Astrocyte of the cerebellum (primary cell): ENCODE measurements around the gene CCDC112.

ENCODE experiments used
- DNase-seq: peaks from one replicate; pipeline ENCODE4 v3.0.0-alpha.2; 2011; ENCODE audit warnings: low read depth
- H3K4me3 ChIP-seq: 2 replicates; pipeline ENCODE4 v1.5.1; 2011; ENCODE audit warnings: mild to moderate bottlenecking, low read depth, low read length, moderate library complexity
- in situ Hi-C: cut with HindIII; loops from 2 replicates; pipeline ENCODE4 v1.10.0; 2017; ENCODE audit warnings: low sequenced_read_pairs
- TF ChIP-seq, protein P1 (sequence below): IDR thresholded peaks from 2 replicates; pipeline ENCODE4 v1.5.1; 2012; ENCODE audit warnings: low read length, low read depth, moderate library complexity, mild to moderate bottlenecking; ENCODE audit errors: missing control alignments

Gene CCDC112

DNA sequence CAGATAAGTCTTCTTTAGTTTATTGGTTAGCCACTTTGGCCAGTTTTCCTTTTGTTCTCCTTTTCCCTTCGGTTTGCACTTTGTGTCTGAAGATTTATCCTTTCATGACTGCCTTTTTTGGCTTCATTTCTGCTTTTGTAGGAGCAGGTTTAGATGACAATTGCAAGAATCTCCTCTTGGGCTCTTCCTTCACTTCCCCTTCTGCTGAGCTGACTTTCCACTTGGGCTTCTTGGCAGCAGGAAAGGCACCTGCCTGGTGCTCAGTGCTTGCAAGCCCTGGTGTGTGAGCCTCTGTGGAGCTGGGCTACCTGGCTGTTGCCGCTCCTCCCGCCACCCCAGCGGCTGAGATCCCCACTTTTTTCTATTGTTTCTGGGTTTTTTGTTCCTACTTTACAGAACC lies 7.3 kb downstream of the CCDC112 start:
- in situ Hi-C loops, result no loop called here

DNA sequence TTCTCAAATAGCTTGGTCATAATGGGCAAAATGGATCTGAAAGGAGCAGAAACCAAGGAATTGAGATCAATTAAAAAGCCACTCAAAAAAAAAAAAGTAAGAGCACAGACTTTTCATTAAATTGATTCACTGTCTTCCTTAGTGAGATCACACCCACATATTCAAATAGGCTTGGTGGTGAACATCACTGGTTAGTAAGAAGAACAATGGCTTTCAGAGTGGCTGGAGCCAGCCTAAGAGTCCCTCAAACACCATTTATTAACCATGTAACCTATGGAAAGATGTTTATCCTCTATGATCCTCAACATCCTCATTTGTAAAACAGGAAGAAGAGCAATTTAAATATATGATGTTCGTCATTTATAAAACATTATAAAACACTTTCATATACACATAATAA lies 12.4 kb downstream of the CCDC112 start:
- TF ChIP-seq, protein P1, sequence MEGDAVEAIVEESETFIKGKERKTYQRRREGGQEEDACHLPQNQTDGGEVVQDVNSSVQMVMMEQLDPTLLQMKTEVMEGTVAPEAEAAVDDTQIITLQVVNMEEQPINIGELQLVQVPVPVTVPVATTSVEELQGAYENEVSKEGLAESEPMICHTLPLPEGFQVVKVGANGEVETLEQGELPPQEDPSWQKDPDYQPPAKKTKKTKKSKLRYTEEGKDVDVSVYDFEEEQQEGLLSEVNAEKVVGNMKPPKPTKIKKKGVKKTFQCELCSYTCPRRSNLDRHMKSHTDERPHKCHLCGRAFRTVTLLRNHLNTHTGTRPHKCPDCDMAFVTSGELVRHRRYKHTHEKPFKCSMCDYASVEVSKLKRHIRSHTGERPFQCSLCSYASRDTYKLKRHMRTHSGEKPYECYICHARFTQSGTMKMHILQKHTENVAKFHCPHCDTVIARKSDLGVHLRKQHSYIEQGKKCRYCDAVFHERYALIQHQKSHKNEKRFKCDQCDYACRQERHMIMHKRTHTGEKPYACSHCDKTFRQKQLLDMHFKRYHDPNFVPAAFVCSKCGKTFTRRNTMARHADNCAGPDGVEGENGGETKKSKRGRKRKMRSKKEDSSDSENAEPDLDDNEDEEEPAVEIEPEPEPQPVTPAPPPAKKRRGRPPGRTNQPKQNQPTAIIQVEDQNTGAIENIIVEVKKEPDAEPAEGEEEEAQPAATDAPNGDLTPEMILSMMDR, result no peak
- DNase-seq, result no peak
- no peak overlapping the region for H3K4me3 ChIP-seq
- in situ Hi-C loops, result no loop called here

More for the DNA sequence above, 7.3 kb downstream of the CCDC112 start:
- TF ChIP-seq, protein P1, result no peak
- no peak for DNase-seq
- no peak overlapping the region for H3K4me3 ChIP-seq

DNA sequence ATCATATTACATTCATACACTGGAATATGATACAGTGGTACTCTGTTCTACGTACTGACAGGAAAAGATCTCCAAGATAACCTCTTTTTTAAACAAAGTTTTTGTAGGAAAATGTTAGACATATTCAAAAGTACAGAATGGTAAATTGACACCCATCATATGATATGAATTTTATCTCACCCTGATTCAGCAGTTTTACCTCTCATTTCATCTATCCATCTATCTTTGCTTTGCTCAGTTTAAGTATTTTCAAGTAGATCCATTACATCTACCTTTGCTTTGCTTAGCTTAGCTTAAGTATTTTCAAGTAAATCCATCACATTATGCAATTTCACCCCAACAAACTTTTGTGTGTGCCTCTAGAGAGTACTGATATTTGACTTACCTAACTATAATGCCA lies 14.3 kb downstream of the CCDC112 start:
- in situ Hi-C loops, result no loop called here
- H3K4me3 ChIP-seq, result no peak overlapping the region
- TF ChIP-seq, protein P1, result no peak
- DNase-seq, result no peak

DNA sequence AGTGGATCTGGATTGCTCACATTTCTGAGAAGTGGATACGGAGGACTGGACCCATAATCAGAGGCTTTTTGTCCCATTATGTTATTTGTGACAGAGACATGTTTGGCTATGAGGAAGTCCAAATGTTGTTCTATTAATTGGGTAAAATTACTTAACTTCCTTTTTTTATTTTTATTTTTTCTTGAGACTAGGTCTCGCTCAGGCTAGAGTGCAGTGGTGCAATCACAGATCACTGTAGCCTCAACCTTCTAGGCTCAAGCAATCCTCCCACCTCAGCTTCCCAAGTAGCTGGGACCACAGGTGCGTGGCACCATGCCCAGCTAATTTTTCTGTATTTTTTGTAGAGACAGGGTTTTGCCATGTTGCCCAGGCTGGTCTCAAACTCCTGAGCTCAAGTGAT lies 21.9 kb downstream of the CCDC112 start:
- DNase-seq, result no peak
- no peak overlapping the region for H3K4me3 ChIP-seq
- in situ Hi-C loops, result no loop called here
- TF ChIP-seq, protein P1, result no peak

DNA sequence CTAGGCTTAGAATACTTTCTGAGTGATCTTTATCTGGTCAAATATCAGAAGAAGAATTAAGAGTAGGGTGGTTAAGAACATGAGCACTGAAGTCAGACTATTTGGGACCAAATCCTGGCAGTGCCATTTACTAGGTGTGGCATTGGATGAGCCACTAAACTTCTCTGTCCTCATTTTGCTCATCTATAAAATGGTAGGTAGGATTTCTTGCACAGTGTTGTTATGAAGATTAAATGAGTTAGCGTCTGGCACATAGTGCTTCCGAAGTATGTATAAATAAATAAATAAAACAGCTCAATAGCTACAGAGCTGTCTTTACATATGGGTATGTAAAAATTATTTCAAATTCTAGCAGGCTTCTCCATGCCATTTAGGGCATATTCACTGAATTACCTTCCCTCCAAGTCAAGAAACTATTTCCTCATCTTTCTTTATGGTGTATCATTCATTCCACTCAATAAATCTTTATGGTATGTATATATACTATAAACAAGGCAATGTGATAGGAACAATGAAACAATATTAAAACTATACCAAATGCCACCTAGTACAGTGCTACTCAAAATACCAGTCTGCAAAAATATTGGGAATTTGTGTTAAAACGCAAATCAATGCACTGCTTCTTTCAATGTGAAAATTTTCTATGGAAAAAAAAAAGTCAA lies 24.0 kb downstream of the CCDC112 start:
- DNase-seq, result no peak
- no peak overlapping the region for H3K4me3 ChIP-seq
- TF ChIP-seq, protein P1, result no peak
- in situ Hi-C loops, result no loop called here

DNA sequence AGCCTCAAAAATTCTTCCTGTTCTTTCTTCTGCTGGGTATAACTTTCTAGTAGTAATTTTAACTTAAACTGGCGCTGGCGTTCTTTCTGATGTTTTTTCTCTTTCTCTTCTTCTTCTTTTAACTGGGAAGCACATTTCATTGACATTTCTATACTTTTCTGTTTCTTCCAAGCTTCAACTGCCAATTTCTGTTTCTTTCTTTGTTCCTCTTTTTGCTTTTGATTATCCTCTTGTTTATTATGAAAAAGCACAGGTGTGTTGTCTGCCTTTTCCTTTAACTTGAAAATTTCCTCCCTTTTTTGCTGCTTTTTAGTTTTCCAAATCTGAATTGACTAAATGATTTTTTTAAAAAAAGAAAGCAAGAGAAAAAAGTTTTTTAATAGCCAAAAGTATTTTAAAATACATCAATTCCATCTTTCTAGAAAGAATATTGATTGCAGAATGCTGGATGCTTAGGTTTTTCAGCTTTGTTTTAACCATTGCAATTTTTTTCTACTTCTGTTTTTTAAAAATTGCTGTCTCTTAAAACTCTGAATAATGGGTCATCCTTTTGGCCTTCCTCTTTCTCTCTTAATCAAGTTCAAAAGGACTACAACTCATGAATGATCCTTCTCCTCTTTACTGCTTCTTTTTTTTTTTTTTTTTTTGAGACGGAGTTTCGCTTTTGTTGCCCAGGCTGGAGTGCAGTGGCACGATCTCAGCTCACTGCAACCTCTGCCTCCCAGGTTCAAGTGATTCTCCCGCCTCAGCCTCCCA lies 25.0 kb downstream of the CCDC112 start:
- DNase-seq, result no peak
- H3K4me3 ChIP-seq, result no peak overlapping the region
- TF ChIP-seq, protein P1, result no peak
- in situ Hi-C loops, result no loop called here
